Measurements from ENCODE around the gene AP2A2. TPM values are rescaled to one million over a fixed set of nuclear protein-coding genes. Genes with fewer than 3 reads are reported as not detected.

AP2A2 gene
- total RNA-seq, 4 donors from 2014 or later: 21.2 to 26.1 (median 25.7) TPM

DNA sequence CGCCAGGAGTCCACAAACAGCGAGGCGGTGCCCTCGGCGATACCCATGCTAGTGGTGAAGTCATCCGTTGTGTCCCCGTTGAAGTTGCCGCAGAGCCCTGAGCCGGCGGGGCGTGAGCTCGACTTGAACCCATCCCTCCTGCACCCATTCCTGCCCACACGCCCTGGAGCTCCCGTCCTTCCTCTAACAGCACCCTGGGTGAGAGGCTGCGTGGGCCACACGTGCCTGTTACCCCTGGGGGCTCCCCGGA, 102.5 kb downstream of the AP2A2 start:
- Histone ChIP-seq H3K4me3 (no peak overlapping the region), H3K27me3 (no peaks in the 10 kb centered on the region), H3K4me1 (no peaks in the 10 kb centered on the region), H3K36me3 (no peaks in the 10 kb centered on the region), H3K27ac (no peak overlapping the region), H3K9me3 (no peaks in the 10 kb centered on the region)
- TF ChIP-seq, protein P1, sequence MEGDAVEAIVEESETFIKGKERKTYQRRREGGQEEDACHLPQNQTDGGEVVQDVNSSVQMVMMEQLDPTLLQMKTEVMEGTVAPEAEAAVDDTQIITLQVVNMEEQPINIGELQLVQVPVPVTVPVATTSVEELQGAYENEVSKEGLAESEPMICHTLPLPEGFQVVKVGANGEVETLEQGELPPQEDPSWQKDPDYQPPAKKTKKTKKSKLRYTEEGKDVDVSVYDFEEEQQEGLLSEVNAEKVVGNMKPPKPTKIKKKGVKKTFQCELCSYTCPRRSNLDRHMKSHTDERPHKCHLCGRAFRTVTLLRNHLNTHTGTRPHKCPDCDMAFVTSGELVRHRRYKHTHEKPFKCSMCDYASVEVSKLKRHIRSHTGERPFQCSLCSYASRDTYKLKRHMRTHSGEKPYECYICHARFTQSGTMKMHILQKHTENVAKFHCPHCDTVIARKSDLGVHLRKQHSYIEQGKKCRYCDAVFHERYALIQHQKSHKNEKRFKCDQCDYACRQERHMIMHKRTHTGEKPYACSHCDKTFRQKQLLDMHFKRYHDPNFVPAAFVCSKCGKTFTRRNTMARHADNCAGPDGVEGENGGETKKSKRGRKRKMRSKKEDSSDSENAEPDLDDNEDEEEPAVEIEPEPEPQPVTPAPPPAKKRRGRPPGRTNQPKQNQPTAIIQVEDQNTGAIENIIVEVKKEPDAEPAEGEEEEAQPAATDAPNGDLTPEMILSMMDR (IDR thresholded peaks at IDR 0.05 in 4 of 5, conservative IDR thresholded peaks at IDR 0.05 in 1 of 5): no peak
- TF ChIP-seq POLR2A (IDR thresholded peaks at IDR 0.05): no peak
- in situ Hi-C loops (cut with MboI; ENCODE audit: low sequenced_read_pairs in 4 of 4) (no loop called here), intact Hi-C loops (cut with DNase I; ENCODE audit: low total_unique reads) (no loop called here)
- ATAC-seq (no peak), DNase-seq (no peak)

GRCh38 chr11:1028616-1029015, 102.9 kb downstream of the AP2A2 start:
- no peak overlapping the region for H3K4me3 ChIP-seq
- H3K27ac ChIP-seq: no peak overlapping the region
- H3K4me1 ChIP-seq: no peaks in the 10 kb centered on the region
- no peaks in the 10 kb centered on the region for H3K27me3 ChIP-seq
- TF ChIP-seq POLR2A (IDR thresholded peaks at IDR 0.05): no peak
- ATAC-seq (no peak), DNase-seq (no peak)
- intact Hi-C loops (cut with DNase I; ENCODE audit: low total_unique reads) (no loop called here), in situ Hi-C loops (cut with MboI; ENCODE audit: low sequenced_read_pairs in 4 of 4) (no loop called here)
- no peaks in the 10 kb centered on the region for H3K36me3 ChIP-seq
- H3K9me3 ChIP-seq: no peaks in the 10 kb centered on the region

DNA sequence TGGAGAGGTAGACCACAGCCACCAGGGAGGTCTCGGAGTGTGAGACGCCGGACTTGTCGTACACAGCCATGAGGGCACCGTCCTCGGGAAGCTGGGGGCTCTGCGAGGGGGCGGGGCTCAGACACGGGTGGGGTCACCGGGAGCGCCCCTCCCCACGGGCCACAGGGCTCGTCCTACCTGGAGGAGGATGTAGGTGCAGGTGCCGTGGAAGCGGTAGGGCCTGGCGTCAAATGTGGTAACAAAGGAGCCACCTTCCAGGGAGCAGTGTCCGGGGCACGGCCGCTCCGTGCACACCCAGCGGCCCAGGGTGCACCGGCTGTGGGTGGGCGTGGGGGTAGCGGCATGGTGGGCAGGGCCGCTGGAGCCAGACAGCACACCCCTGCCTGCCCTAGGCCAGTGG, 103.4 kb downstream of the AP2A2 start:
- TF ChIP-seq, protein P1 (IDR thresholded peaks at IDR 0.05 in 4 of 5, conservative IDR thresholded peaks at IDR 0.05 in 1 of 5): no peak
- TF ChIP-seq POLR2A (IDR thresholded peaks at IDR 0.05): no peak
- in situ Hi-C loops (cut with MboI; ENCODE audit: low sequenced_read_pairs in 4 of 4) (no loop called here), intact Hi-C loops (cut with DNase I; ENCODE audit: low total_unique reads) (no loop called here)
- Histone ChIP-seq H3K9me3 (no peaks in the 10 kb centered on the region), H3K4me1 (no peaks in the 10 kb centered on the region), H3K36me3 (no peaks in the 10 kb centered on the region), H3K27me3 (no peaks in the 10 kb centered on the region), H3K27ac (no peak overlapping the region), H3K4me3 (no peak overlapping the region)
- DNase-seq (no peak), ATAC-seq (no peak)

GRCh38 chr11:1029654-1030053, 104.0 kb downstream of the AP2A2 start:
- no peak overlapping the region for H3K27ac ChIP-seq
- intact Hi-C loops (cut with DNase I; ENCODE audit: low total_unique reads): no loop called here
- ATAC-seq (no peak), DNase-seq (no peak)
- no peaks in the 10 kb centered on the region for H3K36me3 ChIP-seq
- peaks cover 0 to 2% (median 0%) of the 10 kb centered on the region in 3 donors for H3K27me3 ChIP-seq
- H3K9me3 ChIP-seq: no peaks in the 10 kb centered on the region
- no peak overlapping the region for H3K4me3 ChIP-seq
- TF ChIP-seq POLR2A (IDR thresholded peaks at IDR 0.05): no peak
- TF ChIP-seq, protein P1 (IDR thresholded peaks at IDR 0.05 in 4 of 5, conservative IDR thresholded peaks at IDR 0.05 in 1 of 5): no peak
- in situ Hi-C loops (cut with MboI; ENCODE audit: low sequenced_read_pairs in 4 of 4): no loop called here
- H3K4me1 ChIP-seq: no peaks in the 10 kb centered on the region

GRCh38 chr11:1030086-1030485, 104.4 kb downstream of the AP2A2 start:
- H3K36me3 ChIP-seq: no peaks in the 10 kb centered on the region
- no peak for ATAC-seq
- no peak overlapping the region for H3K4me3 ChIP-seq
- in situ Hi-C loops (cut with MboI; ENCODE audit: low sequenced_read_pairs in 4 of 4) (no loop called here), intact Hi-C loops (cut with DNase I; ENCODE audit: low total_unique reads) (no loop called here)
- H3K27me3 ChIP-seq: peaks cover 0 to 6% (median 1%) of the 10 kb centered on the region in 3 donors
- TF ChIP-seq POLR2A (IDR thresholded peaks at IDR 0.05): no peak
- TF ChIP-seq, protein P1 (IDR thresholded peaks at IDR 0.05 in 4 of 5, conservative IDR thresholded peaks at IDR 0.05 in 1 of 5): no peak
- no peaks in the 10 kb centered on the region for H3K9me3 ChIP-seq
- no peak for DNase-seq
- H3K27ac ChIP-seq: no peak overlapping the region
- H3K4me1 ChIP-seq: no peaks in the 10 kb centered on the region
